Testis (tissue), 2 donors: ENCODE measurements around the gene PTPN3.

Experiments used
- CTCF ChIP-seq, 3 experiments: fragments of 450-650 bp in 2 of 3; fragments of 200-600 bp in 1 of 3; sonication (generic) in 1 of 3; IDR thresholded peaks; one replicate each; pipeline ENCODE4 v1.5.1; 2016 to 2019; ENCODE audit warnings: antibody characterized with exemption in 3 of 3, mild to moderate bottlenecking in 2 of 3, moderate library complexity in 1 of 3
- POLR2A ChIP-seq: fragments of 450-650 bp; IDR thresholded peaks from one replicate; pipeline ENCODE4 v1.6.1; 2017; ENCODE audit warnings: antibody characterized with exemption, mild to moderate bottlenecking, moderate library complexity

GRCh38 chr9:109456811-109457210 lies 41.3 kb downstream of the PTPN3 start:
- TF ChIP-seq POLR2A (no peak), CTCF (IDR thresholded peaks at IDR 0.05) (no peak)
